GM18858 (cell line): ENCODE results near the gene LYRM9.
A peak's percentile ranks its signal among the peaks of the same experiment; 100 is the strongest.
"Not testable (repeated sequence)": the region's sequence is repeated elsewhere in the genome, so short reads cannot be mapped to it uniquely, and the experiment has no call there.

Experiments used
- ATAC-seq: cut with Tn5 transposase; IDR thresholded peaks from one replicate; pipeline ENCODE4 v1.9.1; 2021; ENCODE audit not compliant: unreplicated experiment

LYRM9 gene

DNA sequence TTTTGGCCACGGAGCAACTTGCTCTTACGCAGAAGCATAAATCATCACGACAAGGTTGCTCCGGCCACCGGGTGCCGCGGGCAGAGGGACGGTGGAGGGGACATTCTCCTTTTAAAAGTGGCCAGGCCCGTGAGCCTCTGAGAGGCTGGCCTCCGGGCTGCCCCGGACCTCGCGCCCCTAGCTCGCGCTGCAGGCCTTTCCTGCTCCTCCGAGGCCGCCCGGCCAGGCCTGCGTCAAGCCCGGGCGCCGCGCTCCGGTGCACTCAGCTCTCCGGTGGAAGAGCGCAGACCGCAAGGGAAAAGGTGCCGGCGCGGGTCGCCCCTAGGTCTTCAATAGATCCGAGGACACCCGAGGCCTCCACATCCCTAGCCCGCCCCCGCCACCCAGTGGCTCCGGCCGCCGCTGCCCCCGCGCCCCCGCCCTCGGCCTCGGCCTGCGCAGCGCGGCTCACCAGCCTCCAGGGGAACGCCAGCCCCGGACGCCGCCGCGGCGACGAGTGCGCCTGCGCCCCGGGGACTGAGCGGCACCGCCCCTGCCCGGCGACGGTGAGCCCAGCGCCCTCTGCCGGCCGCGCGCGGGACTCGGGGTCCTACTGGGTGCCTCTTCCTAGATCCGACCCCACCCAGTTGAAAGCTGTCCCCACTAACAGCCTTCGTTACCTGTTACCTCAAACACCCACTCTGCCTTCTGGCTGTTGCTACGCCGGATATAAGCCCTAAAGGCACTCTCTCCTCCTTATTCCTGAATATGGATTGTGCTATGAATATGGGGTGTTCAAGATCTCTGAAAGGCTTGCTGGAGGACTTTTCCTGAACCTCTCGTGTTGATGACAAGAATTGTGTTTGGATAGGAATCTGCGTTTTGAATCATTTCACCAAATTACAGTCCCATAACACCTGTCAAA is at the start of gene LYRM9:
LYRM9 (minus strand) TSS at position 500 of the 904 bp plus-strand sequence. CDS start 10,671 bp downstream, outside the sequence.
- peak; percentile 78 for ATAC-seq

- no peak for ATAC-seq
Measured at GRCh38 chr17:27940503-27941428, 47.6 kb upstream of the LYRM9 start.

DNA sequence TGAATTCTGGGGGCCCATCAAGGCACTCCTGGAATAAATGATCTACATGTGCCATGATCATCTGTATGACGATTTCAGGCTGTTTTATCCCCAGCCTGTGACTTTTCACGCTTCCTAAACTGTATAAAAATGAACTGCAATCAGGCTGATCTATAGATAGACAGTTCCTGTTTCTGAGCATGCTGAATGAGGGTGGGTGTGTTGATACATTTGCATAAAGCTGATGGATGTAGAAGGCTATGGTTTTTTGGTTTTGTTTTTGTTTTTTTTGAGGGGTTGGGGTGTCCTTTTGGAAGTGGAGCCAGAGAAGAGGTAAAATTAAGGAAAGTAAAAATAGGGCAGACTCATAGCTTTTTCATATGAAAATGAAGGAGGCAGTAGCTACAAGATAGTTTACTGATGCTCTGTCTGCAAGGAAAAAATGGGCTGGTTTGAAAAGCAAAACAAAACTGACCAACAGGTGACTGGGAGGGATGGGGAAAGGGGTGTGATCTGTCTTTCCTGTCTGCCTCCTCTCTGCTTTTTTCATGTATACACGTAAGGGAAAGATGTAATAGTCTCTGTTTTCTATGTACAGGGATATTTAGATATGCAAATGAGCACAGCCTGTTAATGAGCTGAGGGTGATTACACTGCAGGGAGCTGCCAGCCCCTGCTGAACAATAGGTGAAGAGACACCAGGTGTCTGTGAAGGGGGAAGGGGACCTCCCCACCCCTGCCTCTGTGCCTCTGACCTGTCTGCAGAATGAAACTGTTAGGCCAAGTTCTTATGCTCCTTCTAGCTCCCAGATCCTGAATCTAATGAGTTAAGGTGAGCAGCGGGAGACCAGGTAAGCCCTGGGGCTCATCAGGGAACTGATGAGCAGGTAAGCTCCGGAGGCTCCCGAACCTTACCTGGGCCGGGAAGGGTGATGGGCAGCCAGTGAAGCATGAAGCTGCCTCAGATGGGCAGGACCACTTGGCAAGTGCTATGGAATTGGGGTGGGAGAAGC is 46.6 kb upstream of the LYRM9 start:
- peak; percentile 58 for ATAC-seq

DNA sequence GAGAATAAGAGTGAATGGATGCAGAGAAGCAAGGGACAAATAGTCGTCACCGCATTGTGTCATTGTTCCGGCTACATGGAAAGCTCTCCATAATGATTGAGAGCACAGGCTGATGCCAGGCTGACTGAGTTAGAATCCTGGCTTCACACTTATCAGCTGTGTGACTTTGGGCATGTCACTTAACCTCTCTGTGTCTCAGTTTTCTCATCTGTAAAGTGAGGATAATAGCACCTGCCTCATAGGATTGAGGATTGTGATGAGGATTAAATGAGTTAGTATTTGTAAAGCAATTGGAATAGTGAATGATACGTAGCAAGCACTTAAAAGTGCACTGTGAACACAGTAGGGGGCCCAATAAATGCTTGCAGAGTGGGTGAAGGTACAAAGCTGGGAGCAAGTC is 45.7 kb upstream of the LYRM9 start:
- ATAC-seq: no peak

DNA sequence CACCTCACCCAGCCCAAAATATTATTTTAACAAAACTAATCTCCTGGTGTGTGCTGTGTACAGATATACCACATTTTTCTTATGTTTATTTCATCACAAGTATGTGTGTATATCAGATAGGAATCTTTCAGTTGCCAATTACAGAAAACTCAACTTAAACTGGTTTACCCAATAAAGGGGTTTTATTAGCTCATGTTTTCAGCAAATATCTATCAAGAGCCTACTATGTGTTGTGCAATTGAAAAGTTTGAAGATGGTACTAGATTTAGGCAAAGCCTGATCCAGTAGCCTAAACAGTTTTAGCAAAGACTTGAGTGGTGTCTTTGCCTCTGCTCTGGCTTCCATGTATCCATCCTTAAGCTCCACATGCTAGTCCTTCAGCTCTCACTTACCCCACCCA is 45.1 kb upstream of the LYRM9 start:
- ATAC-seq: no peak

DNA sequence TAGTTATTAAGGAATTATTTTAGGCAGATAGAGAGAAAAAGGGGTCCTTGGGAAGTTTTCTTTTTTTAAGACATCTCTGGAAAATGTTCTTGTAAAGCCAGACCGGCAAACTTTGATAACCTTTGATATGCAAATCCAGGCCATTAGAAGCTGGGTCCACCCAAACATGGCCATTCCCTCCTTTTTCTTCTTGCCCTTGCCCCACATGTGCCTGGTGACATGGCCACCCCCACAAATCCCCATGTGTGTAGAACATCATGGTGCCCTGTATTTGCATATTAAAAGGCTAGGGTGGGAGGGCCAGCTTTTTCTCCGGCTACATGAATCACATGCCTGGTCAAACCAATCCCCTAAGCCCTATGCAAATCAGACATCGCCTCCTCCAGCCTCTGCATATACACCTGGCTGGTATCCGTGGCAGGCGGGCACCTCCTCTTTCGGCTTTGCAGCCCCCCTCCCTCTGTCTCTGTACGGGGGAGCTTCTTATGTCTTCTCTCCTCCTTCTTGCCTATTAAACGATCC is 43.9 kb upstream of the LYRM9 start:
- ATAC-seq: no peak

DNA sequence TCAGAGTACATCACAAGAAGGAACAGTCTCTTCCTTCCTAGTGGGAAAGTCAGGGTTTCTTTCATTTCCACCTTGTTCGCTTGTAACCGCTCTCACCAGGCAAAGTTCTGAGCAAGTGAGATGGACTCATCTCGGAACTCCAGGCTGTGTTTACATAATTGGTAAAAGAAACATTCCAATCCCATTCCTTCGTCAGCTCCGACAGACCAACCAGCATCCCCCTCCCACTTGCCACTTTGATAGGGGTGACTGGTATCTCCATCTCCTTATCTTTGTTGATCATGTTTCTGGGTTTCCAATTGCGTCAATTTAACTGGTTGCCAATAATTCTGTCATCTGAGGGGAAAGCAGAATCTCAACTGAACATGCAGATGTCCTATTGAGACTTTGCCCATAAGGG is 36.8 kb upstream of the LYRM9 start:
- ATAC-seq: no peak

- ATAC-seq: no peak
Measured at GRCh38 chr17:27928587-27928986, 35.4 kb upstream of the LYRM9 start.

DNA sequence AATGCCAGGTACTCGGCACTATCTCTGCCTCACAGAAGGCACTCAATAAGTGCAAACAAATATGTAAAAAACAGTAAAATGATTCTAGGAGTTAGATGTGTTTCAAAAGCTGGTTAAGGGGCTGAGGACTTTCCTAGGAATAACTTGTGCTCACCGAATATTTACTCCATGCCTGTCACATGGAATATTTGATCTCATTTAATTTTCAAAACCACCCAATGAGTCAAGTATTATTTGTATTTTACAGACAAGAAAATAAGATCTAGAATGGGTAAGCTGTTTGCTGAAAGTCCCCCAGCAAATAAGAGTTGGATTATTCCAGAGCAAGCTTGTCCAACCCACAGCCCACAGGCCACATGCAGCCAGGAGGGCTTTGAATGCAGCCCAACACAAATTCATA is 34.6 kb upstream of the LYRM9 start:
- ATAC-seq: no peak

GRCh38 chr17:27921599-27921998 is 28.4 kb upstream of the LYRM9 start:
- no peak for ATAC-seq

DNA sequence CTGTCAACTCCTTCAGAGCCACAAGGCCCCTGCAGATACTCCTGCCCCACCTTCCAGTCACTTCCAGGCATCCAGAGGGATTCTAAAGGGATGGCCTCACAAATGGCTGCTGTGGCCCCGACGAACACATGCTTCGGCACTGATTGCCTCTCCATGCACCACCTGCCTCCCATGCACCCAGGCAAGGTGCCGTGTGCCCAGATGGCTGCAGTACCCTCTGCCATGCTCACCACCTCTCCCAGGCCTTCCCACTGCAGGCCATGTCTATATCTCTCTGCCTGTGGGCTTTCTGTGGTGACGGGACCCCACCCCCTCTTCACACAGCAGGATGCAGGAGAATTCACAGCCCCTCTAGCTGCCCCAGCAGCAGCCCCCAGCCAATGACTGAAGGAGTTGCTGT is 27.9 kb upstream of the LYRM9 start:
- no peak for ATAC-seq

DNA sequence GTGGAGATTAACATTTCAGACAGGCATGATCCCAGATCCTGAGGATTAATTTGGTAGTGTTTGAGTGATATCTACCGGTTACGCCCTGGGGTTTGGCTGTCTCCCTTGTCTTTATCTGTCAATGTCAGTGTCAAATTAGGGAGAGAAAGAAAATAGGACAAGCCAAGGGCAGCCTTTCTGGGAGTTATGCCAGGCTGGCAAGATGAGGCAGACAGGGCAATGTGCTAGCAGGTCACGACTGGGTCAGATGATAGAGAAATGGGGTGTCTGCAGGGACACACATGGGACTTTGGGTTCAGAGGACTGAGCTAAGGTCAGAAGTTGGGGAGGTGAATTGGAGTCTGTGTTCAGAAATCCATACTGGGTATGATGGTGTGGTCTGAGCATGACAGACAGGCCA is 27.4 kb upstream of the LYRM9 start:
- ATAC-seq: no peak

GRCh38 chr17:27919079-27919478 is 25.9 kb upstream of the LYRM9 start:
- ATAC-seq: no peak

GRCh38 chr17:27918498-27918897 is 25.3 kb upstream of the LYRM9 start:
- ATAC-seq: no peak

GRCh38 chr17:27917000-27917399 is 23.8 kb upstream of the LYRM9 start:
- no peak for ATAC-seq

GRCh38 chr17:27915709-27916108 is 22.5 kb upstream of the LYRM9 start:
- ATAC-seq: no peak

GRCh38 chr17:27914382-27914781 is 21.2 kb upstream of the LYRM9 start:
- ATAC-seq: no peak

DNA sequence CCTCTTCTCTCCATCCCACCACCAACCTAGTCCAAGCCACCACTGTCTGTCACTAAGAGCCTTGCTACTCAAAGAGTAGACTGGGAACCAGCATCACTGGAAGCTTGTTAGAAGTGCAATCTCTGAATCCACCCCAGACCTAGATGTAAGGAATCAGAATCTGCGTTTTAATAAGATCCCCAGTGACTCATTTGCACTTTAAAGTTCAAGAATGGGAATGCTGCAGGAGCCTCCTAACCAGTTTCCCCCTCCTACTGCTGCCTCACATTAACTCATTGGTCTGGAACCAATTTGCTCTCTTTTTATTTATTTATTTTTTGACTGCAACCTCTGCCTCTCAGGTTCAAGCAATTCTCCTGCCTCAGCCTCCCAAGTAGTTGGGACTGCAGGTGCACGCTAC is 19.8 kb upstream of the LYRM9 start:
- no peak for ATAC-seq

DNA sequence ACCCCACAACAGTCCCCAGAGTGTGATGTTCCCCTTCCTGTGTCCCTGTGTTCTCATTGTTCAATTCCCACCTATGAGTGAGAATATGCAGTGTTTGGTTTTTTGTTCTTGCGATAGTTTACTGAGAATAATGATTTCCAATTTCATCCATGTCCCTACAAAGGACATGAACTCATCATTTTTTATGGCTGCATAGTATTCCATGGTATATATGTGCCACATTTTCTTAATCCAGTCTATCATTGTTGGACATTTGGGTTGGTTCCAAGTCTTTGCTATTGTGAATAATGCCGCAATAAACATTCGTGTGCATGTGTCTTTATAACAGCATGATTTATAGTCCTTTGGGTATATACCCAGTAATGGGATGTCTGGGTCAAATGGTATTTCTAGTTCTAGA is 19.1 kb upstream of the LYRM9 start:
- not testable (repeated sequence) for ATAC-seq

DNA sequence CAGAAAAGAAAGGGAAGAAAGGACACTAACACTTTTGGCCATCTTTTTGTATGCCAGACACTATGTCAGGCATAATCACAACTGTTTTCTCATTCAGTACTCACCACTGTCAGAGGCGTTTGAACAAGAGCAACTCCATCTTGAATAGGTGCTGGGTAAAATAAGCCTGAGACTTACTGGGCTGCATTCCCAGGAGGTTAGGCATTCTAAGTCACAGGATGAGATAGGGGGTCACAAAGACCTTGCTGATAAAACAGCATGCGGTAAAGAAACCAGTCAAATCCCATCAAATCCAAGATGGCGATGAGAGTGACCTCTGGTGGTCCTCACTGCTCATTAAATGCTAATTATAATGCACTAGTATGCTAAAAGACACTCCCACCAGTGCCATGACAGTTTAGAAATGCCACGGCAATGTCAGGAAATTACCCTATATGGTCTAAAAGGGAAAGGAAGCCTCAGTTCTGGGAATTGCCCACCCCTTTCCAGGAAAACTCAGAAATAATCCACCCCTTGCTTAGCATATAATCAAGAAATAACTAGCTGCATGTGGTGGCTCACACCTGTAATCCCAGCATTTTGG is 14.9 kb upstream of the LYRM9 start:
- ATAC-seq: no peak
